Gastrocnemius medialis (tissue), 4 donors: ENCODE results near the gene EIF4E2. TPM values are rescaled to one million over a fixed set of nuclear protein-coding genes. Genes with fewer than 3 reads are reported as not detected.
A peak's percentile ranks its signal among the peaks of the same experiment; 100 is the strongest.

Source experiments
- ATAC-seq, 2 donors: fragments of 150-250 bp; one replicate each; pipeline ENCODE4 v1.9.1; 2016
- DNase-seq, 2 donors: peaks; one replicate each; pipeline ENCODE4 v3.0.0-alpha.2; 2019
- H3K27ac ChIP-seq, 4 donors: fragments of 200-600 bp; sonication (generic); 1 replicate in 1 of 4; 2 replicates in 3 of 4; pipeline ENCODE4 v1.5.1; 2016 to 2018; ENCODE audit warnings: mild to moderate bottlenecking in 2 of 4, moderate library complexity in 1 of 4
- H3K27me3 ChIP-seq, 3 donors: fragments of 200-600 bp; sonication (generic) in 2 of 3; 1 replicate in 1 of 3; 2 replicates in 2 of 3; pipeline versions ENCODE4 v1.5.1 to v1.6.0; 2016 to 2019; ENCODE audit warnings: mild to moderate bottlenecking in 1 of 3, moderate library complexity in 1 of 3
- H3K36me3 ChIP-seq, 2 donors: fragments of 200-600 bp; sonication (generic) in 1 of 2; one replicate each; pipeline ENCODE4 v1.5.1; 2017 to 2018
- H3K4me1 ChIP-seq, 2 donors: fragments of 200-600 bp; sonication (generic) in 1 of 2; one replicate each; pipeline ENCODE4 v1.5.1; 2016 to 2017; ENCODE audit warnings: mild to moderate bottlenecking in 2 of 2
- H3K4me3 ChIP-seq, 4 donors: fragments of 200-600 bp; sonication (generic) in 3 of 4; 1 replicate in 1 of 4; 2 replicates in 3 of 4; pipeline ENCODE4 v1.5.1; 2016 to 2019; ENCODE audit warnings: mild to moderate bottlenecking in 2 of 4
- H3K9me3 ChIP-seq, 3 donors: fragments of 200-600 bp; sonication (generic) in 2 of 3; 1 replicate in 1 of 3; 2 replicates in 2 of 3; pipeline ENCODE4 v1.5.1; 2016 to 2019
- POLR2A ChIP-seq, 2 donors: fragments of 450-650 bp; IDR thresholded peaks; one replicate each; pipeline ENCODE4 v1.6.1; 2017; ENCODE audit warnings: antibody characterized with exemption in 2 of 2, mild to moderate bottlenecking in 2 of 2, moderate library complexity in 2 of 2
- in situ Hi-C, 4 donors: fragments of 200-750 bp; cut with MboI; loops; one replicate each; pipeline versions ENCODE4 v1.15.0 to v1.8.0; 2017; ENCODE audit warnings: low sequenced_read_pairs in 4 of 4
- intact Hi-C: fragments of 100-400 bp; cut with DNase I; formaldehyde crosslinking; loops from one replicate; pipeline ENCODE4 v1.15.1; 2023; ENCODE audit warnings: low total_unique reads
- total RNA-seq, 4 donors: library from RNA; depleted of rRNA; stranded (reverse); fragments of >200 nt; gene quantifications; one replicate each; pipeline versions ENCODE4 v1.1.0 to v1.2.3, GENCODE V29; 2016
- TF ChIP-seq, protein P1 (sequence below), 5 experiments: fragments of 450-650 bp in 3 of 5; fragments of 200-600 bp in 2 of 5; sonication (generic) in 2 of 5; IDR thresholded peaks in 4 of 5; conservative IDR thresholded peaks in 1 of 5; 1 replicate in 4 of 5; 2 replicates in 1 of 5; pipeline ENCODE4 v1.5.1; 2016 to 2019; ENCODE audit warnings: antibody characterized with exemption in 5 of 5, mild to moderate bottlenecking in 3 of 5, moderate library complexity in 3 of 5

EIF4E2 gene
- total RNA-seq, 4 donors from 2014 or later: 57.9 to 111 (median 71.2) TPM

DNA sequence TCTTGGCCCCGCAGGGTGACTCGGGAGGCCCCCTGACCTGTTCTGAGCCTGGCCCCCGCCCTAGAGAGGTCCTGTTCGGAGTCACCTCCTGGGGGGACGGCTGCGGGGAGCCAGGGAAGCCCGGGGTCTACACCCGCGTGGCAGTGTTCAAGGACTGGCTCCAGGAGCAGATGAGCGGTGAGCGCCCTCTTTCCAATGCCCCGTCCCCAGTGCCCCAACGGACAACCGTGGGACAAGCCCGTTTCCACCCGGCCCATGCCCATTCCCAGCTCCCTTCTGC is 27.1 kb upstream of the EIF4E2 start:
- Histone ChIP-seq H3K27me3 (peaks cover 0 to 7% (median 0%) of the 10 kb centered on the region in 3 donors), H3K4me3 (peak overlapping the region; percentile 54 to 67 (median 60)), H3K9me3 (no peaks in the 10 kb centered on the region), H3K4me1 (peaks cover 30 to 40% of the 10 kb centered on the region in 2 donors), H3K27ac (peak overlapping the region; percentile 90 to 97 (median 94)), H3K36me3 (no peaks in the 10 kb centered on the region)
- intact Hi-C loops: loop anchor here (2.0 to 10.0 kb wide), 2 partner anchors 209 to 599 kb away; no protein-coding TSS in a partner anchor
- in situ Hi-C loops: loop anchor here in 1 of 4 donors (25.0 kb wide), 1 partner anchor 611 kb away; no protein-coding TSS in a partner anchor
- no peak for TF ChIP-seq POLR2A (IDR thresholded peaks at IDR 0.05)
- TF ChIP-seq, protein P1, sequence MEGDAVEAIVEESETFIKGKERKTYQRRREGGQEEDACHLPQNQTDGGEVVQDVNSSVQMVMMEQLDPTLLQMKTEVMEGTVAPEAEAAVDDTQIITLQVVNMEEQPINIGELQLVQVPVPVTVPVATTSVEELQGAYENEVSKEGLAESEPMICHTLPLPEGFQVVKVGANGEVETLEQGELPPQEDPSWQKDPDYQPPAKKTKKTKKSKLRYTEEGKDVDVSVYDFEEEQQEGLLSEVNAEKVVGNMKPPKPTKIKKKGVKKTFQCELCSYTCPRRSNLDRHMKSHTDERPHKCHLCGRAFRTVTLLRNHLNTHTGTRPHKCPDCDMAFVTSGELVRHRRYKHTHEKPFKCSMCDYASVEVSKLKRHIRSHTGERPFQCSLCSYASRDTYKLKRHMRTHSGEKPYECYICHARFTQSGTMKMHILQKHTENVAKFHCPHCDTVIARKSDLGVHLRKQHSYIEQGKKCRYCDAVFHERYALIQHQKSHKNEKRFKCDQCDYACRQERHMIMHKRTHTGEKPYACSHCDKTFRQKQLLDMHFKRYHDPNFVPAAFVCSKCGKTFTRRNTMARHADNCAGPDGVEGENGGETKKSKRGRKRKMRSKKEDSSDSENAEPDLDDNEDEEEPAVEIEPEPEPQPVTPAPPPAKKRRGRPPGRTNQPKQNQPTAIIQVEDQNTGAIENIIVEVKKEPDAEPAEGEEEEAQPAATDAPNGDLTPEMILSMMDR (IDR thresholded peaks at IDR 0.05 in 4 of 5, conservative IDR thresholded peaks at IDR 0.05 in 1 of 5): no peak
- ATAC-seq (no peak), DNase-seq (no peak)

DNA sequence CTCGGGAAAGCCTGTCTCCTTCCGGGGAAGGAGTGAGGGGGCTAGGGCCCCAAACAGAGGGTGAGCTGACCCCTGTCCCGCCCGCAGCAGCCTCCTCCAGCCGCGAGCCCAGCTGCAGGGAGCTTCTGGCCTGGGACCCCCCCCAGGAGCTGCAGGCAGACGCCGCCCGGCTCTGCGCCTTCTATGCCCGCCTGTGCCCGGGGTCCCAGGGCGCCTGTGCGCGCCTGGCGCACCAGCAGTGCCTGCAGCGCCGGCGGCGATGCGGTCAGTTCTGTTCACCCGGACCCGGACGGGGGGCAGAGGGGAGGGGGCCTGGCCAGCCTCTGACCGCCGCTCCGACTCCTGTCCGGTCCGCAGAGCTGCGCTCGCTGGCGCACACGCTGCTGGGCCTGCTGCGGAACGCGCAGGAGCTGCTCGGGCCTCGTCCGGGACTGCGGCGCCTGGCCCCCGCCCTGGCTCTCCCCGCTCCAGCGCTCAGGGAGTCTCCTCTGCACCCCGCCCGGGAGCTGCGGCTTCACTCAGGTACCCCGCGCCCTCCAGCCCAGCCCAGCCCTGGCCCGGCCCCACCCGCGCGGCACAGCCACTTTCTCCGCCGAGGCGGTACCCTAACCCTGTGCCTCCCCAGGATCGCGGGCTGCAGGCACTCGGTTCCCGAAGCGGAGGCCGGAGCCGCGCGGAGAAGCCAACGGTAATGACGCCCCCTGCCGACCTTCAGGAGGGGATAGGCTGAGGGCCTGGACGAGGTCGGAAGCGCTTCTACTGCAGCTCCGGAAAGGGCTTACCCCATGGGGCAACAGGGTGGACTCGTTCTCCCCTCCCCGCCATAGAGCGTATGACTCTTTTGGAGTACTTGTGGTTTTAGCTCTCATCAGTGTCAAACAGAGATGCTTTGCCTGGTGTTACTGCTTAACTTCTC is 26.5 kb upstream of the EIF4E2 start:
- H3K27me3 ChIP-seq: peaks cover 0 to 7% (median 0%) of the 10 kb centered on the region in 3 donors
- H3K9me3 ChIP-seq: no peaks in the 10 kb centered on the region
- no peaks in the 10 kb centered on the region for H3K36me3 ChIP-seq
- DNase-seq: peak in 1 of 2 donors; percentile 63
- peak overlapping the region; percentile 90 to 97 (median 94) for H3K27ac ChIP-seq
- intact Hi-C loops: loop anchor here (2.0 to 10.0 kb wide), 2 partner anchors 209 to 599 kb away; no protein-coding TSS in a partner anchor
- peak overlapping the region; percentile 54 to 67 (median 60) for H3K4me3 ChIP-seq
- no peak for TF ChIP-seq POLR2A (IDR thresholded peaks at IDR 0.05)
- TF ChIP-seq, protein P1 (IDR thresholded peaks at IDR 0.05 in 4 of 5, conservative IDR thresholded peaks at IDR 0.05 in 1 of 5): peak in 3 of 5 experiments; percentile 11 to 49 (median 22)
- in situ Hi-C loops: loop anchor here in 1 of 4 donors (25.0 kb wide), 1 partner anchor 612 kb away; no protein-coding TSS in a partner anchor
- H3K4me1 ChIP-seq: peaks cover 36 to 44% of the 10 kb centered on the region in 2 donors
- ATAC-seq: peak; percentile 21 to 34

DNA sequence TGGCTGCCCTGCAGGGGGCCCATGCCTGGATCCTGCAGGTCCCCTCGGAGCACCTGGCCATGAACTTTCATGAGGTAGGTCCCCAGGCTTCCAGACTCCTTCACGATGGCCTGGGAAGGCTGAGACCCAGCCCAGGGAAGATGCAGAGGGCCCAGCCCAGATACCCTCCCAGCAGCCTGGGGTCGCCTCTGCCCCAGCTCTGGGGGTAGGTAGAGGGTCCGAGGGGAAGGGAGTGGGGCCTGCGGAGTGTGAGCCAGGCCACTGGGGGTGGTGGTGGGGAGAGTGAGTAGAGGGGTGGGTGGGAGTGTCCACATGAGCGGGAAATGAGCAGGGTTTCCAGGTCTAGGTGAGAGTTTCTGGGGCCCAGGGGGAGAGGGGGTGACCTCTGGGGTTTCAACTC is 25.7 kb upstream of the EIF4E2 start:
- H3K4me3 ChIP-seq: peak overlapping the region in 3 of 4 donors; percentile 54 to 67 (median 63)
- in situ Hi-C loops (loop anchor here in 1 of 4 donors (25.0 kb wide), 1 partner anchor 612 kb away; no protein-coding TSS in a partner anchor), intact Hi-C loops (loop anchor here (10.0 kb wide), 1 partner anchor 210 kb away; no protein-coding TSS in a partner anchor)
- DNase-seq (peak in 1 of 2 donors; percentile 30), ATAC-seq (peak in 1 of 2 donors; percentile 0)
- H3K9me3 ChIP-seq: no peaks in the 10 kb centered on the region
- H3K27ac ChIP-seq: peak overlapping the region; percentile 90 to 97 (median 94)
- TF ChIP-seq, protein P1 (IDR thresholded peaks at IDR 0.05 in 4 of 5, conservative IDR thresholded peaks at IDR 0.05 in 1 of 5): no peak
- H3K4me1 ChIP-seq: peaks cover 44 to 51% of the 10 kb centered on the region in 2 donors
- H3K27me3 ChIP-seq: peaks cover 0 to 7% (median 0%) of the 10 kb centered on the region in 3 donors
- H3K36me3 ChIP-seq: no peaks in the 10 kb centered on the region

DNA sequence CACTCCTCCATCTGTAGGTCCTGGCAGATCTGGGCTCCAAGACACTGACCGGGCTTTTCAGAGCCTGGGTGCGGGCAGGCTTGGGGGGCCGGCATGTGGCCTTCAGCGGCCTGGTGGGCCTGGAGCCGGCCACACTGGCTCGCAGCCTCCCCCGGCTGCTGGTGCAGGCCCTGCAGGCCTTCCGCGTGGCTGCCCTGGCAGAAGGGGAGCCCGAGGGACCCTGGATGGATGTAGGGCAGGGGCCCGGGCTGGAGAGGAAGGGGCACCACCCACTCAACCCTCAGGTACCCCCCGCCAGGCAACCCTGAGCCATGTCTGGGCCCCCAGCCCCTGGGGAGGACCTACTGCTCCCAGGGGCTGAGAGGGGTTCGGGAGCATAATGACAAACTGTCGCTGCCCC is 25.3 kb upstream of the EIF4E2 start:
- TF ChIP-seq, protein P1 (IDR thresholded peaks at IDR 0.05 in 4 of 5, conservative IDR thresholded peaks at IDR 0.05 in 1 of 5): peak in 1 of 5 experiments; percentile 15
- no peak for TF ChIP-seq POLR2A (IDR thresholded peaks at IDR 0.05)
- peak overlapping the region in 2 of 4 donors; percentile 38 to 63 for H3K4me3 ChIP-seq
- peaks cover 46 to 51% of the 10 kb centered on the region in 2 donors for H3K4me1 ChIP-seq
- no peaks in the 10 kb centered on the region for H3K9me3 ChIP-seq
- no peaks in the 10 kb centered on the region for H3K36me3 ChIP-seq
- DNase-seq: peak in 1 of 2 donors; percentile 32
- intact Hi-C loops (loop anchor here (10.0 kb wide), 1 partner anchor 210 kb away; no protein-coding TSS in a partner anchor), in situ Hi-C loops (no loop called here)
- peaks cover 0 to 7% (median 0%) of the 10 kb centered on the region in 3 donors for H3K27me3 ChIP-seq
- peak overlapping the region; percentile 90 to 97 (median 94) for H3K27ac ChIP-seq
- peak in 1 of 2 donors; percentile 13 for ATAC-seq
